ENCODE data around the gene VPS13D. TPM values are rescaled to one million over a fixed set of nuclear protein-coding genes. Genes with fewer than 3 reads are reported as not detected.

VPS13D gene
- total RNA-seq, 1 donor from 2014 or later = 88.9 TPM

- Histone ChIP-seq H3K4me3 (no peak overlapping the region), H3K9me3 (no peaks in the 10 kb centered on the region), H3K4me1 (no peaks in the 10 kb centered on the region), H3K36me3 (peaks cover 0 to 39% of the 10 kb centered on the region in 2 donors), H3K27me3 (no peaks in the 10 kb centered on the region), H3K27ac (no peak overlapping the region)
- intact Hi-C loops (cut with DNase I) = no loop called here
- no peak for DNase-seq (ENCODE audit: extremely low spot score in 2 of 2)
- no peak for TF ChIP-seq POLR2AphosphoS5 (IDR thresholded peaks at IDR 0.05; ENCODE audit: insufficient read depth in 1 of 2, low read depth in 1 of 2)
- no peak for TF ChIP-seq POLR2A (IDR thresholded peaks at IDR 0.05)
- TF ChIP-seq CTCF (IDR thresholded peaks at IDR 0.05) = no peak
Measured at GRCh38 chr1:12416744-12417143, 186.9 kb downstream of the VPS13D start.

DNA sequence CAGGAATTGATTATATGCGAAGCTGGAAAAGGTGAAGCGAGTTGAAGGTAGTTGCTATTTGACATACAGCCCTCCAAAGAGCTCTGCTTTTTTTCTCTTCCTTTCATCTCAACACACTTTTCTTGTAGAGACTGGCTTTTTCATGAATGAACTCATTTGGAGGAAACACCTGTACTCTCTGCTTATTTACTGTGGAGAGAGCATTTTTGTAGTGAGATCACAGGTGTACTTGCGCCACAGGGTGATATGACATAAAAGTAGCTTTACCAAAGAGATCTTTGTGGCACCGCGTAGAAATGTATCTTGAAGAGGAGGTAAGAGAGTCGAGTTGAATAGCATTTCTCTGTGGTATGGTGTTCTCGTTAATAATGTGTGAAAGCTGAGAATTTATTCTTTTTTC lies 187.6 kb downstream of the VPS13D start:
- Histone ChIP-seq H3K27me3 (no peaks in the 10 kb centered on the region), H3K9me3 (no peaks in the 10 kb centered on the region), H3K4me3 (no peak overlapping the region), H3K36me3 (peaks cover 0 to 39% of the 10 kb centered on the region in 2 donors), H3K4me1 (no peaks in the 10 kb centered on the region), H3K27ac (no peak overlapping the region)
- no peak for DNase-seq (ENCODE audit: extremely low spot score in 2 of 2)
- intact Hi-C loops (cut with DNase I) = no loop called here
- TF ChIP-seq POLR2A (IDR thresholded peaks at IDR 0.05) (no peak), POLR2AphosphoS5 (IDR thresholded peaks at IDR 0.05; ENCODE audit: insufficient read depth in 1 of 2, low read depth in 1 of 2) (no peak)

- H3K4me3 ChIP-seq = no peak overlapping the region
- no peak overlapping the region for H3K27ac ChIP-seq
- no peak for DNase-seq (ENCODE audit: extremely low spot score in 2 of 2)
- peaks cover 0 to 39% of the 10 kb centered on the region in 2 donors for H3K36me3 ChIP-seq
- peaks cover 20% of the 10 kb centered on the region for H3K4me1 ChIP-seq
- no peaks in the 10 kb centered on the region for H3K27me3 ChIP-seq
- intact Hi-C loops (cut with DNase I) = no loop called here
- TF ChIP-seq CTCF (IDR thresholded peaks at IDR 0.05) (no peak), POLR2A (IDR thresholded peaks at IDR 0.05) (no peak), POLR2AphosphoS5 (IDR thresholded peaks at IDR 0.05; ENCODE audit: insufficient read depth in 1 of 2, low read depth in 1 of 2) (no peak)
- H3K9me3 ChIP-seq = no peaks in the 10 kb centered on the region
Measured at GRCh38 chr1:12420171-12420570, 190.3 kb downstream of the VPS13D start.

- Histone ChIP-seq H3K36me3 (peaks cover 0 to 20% of the 10 kb centered on the region in 2 donors), H3K4me3 (no peak overlapping the region), H3K4me1 (peaks cover 30% of the 10 kb centered on the region), H3K9me3 (no peaks in the 10 kb centered on the region), H3K27me3 (no peaks in the 10 kb centered on the region), H3K27ac (peak overlapping the region; percentile 42)
- TF ChIP-seq POLR2A (IDR thresholded peaks at IDR 0.05) = no peak
- no peak for TF ChIP-seq CTCF (IDR thresholded peaks at IDR 0.05)
- no peak for DNase-seq (ENCODE audit: extremely low spot score in 2 of 2)
- intact Hi-C loops (cut with DNase I) = no loop called here
Measured at GRCh38 chr1:12422488-12422887, 192.7 kb downstream of the VPS13D start.

DNA sequence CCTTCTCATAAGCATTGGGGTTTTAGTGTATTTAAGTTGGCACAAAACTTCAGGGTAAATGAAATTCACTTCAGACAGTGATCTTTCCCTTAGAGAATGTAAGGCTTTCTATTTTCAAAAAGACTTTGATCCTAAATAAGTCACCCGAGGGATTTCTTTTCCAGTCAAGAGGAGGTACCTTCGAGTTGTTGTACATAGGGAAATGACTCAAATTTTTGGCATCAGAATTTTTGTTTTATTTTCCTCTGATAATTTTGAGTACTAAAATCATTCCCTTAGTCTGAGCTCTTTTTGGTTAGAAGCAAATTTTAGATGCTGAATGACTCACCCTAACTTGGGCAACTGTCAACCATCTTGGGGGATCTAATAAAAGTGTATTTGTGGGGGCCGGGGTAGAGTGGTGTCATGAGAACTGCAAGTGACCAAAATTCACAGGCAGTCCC lies 194.3 kb downstream of the VPS13D start:
- intact Hi-C loops (cut with DNase I) = no loop called here
- H3K4me3 ChIP-seq = no peak overlapping the region
- peak overlapping the region; percentile 71 for H3K27ac ChIP-seq
- H3K4me1 ChIP-seq = peaks cover 30% of the 10 kb centered on the region
- TF ChIP-seq CTCF (IDR thresholded peaks at IDR 0.05) (no peak), POLR2A (IDR thresholded peaks at IDR 0.05) (no peak), POLR2AphosphoS5 (IDR thresholded peaks at IDR 0.05; ENCODE audit: insufficient read depth in 1 of 2, low read depth in 1 of 2) (no peak)
- H3K9me3 ChIP-seq = no peaks in the 10 kb centered on the region
- peaks cover 0 to 3% of the 10 kb centered on the region in 2 donors for H3K36me3 ChIP-seq
- no peak for DNase-seq (ENCODE audit: extremely low spot score in 2 of 2)
- H3K27me3 ChIP-seq = no peaks in the 10 kb centered on the region

Data from vagina (tissue), 2 donors.